HepG2 (cell line): ENCODE measurements around the gene PRSS21. TPM values are rescaled to one million over a fixed set of nuclear protein-coding genes. Genes with fewer than 3 reads are reported as not detected.

Source experiments
- BRD4 ChIP-seq: sonication (generic); formaldehyde crosslinking; IDR thresholded peaks from 2 replicates; pipeline ENCODE4 v1.4.0; 2020; ENCODE audit warnings: missing genetic modification reagents
- EP300 ChIP-seq, 3 experiments: sonication (generic) in 1 of 3; formaldehyde crosslinking in 1 of 3; IDR thresholded peaks; 2 replicates each; pipeline versions ENCODE4 v1.5.1 to v1.6.1; 2011 to 2020; ENCODE audit warnings: low read depth in 2 of 3, low read length in 2 of 3, borderline replicate concordance in 1 of 3, improper control_type of control experiment in 1 of 3, mild to moderate bottlenecking in 1 of 3, missing genetic modification reagents in 1 of 3, moderate library complexity in 1 of 3
- JUNB ChIP-seq: sonication (generic); formaldehyde crosslinking; IDR thresholded peaks from 2 replicates; pipeline ENCODE4 v1.8.0; 2022; ENCODE audit warnings: missing genetic modification reagents, mild to moderate bottlenecking, borderline replicate concordance
- NFIB ChIP-seq: sonication (generic); formaldehyde crosslinking; IDR thresholded peaks from 2 replicates; pipeline ENCODE4 v1.9.0; 2021; ENCODE audit warnings: missing genetic modification reagents, mild to moderate bottlenecking, borderline replicate concordance
- RBM39 ChIP-seq: fragments of 200-400 bp; formaldehyde crosslinking; IDR thresholded peaks from one replicate; pipeline ENCODE4 v1.6.1; 2018; ENCODE audit warnings: antibody characterized with exemption, mild to moderate bottlenecking, low read depth, low read length; ENCODE audit not compliant: poor library complexity, severe bottlenecking
- TERF1 ChIP-seq: sonication (generic); formaldehyde crosslinking; IDR thresholded peaks from 2 replicates; pipeline ENCODE4 v1.8.0; 2022; ENCODE audit warnings: mild to moderate bottlenecking, missing genetic modification reagents, moderate library complexity
- WIZ ChIP-seq: sonication (generic); formaldehyde crosslinking; IDR thresholded peaks from 2 replicates; pipeline ENCODE4 v1.5.1; 2020; ENCODE audit warnings: mild to moderate bottlenecking, missing genetic modification reagents
- XRCC5 ChIP-seq: fragments of 200-400 bp; formaldehyde crosslinking; optimal IDR thresholded peaks from 2 replicates; pipeline ENCODE3; 2017; ENCODE audit warnings: mild to moderate bottlenecking, low read length
- ZBTB1 ChIP-seq: sonication (generic); formaldehyde crosslinking; IDR thresholded peaks from 2 replicates; pipeline ENCODE4 v1.4.0; 2020; ENCODE audit warnings: missing genetic modification reagents, borderline replicate concordance
- ZFAT ChIP-seq: sonication (generic); formaldehyde crosslinking; conservative IDR thresholded peaks from 2 replicates; pipeline ENCODE4 v1.8.1; 2023; ENCODE audit warnings: missing genetic modification reagents, inconsistent platforms
- ZNF263 ChIP-seq: sonication (generic); formaldehyde crosslinking; IDR thresholded peaks from 2 replicates; pipeline ENCODE4 v1.4.0; 2020; ENCODE audit warnings: missing genetic modification reagents
- ZNF280D ChIP-seq: sonication (generic); formaldehyde crosslinking; IDR thresholded peaks from 2 replicates; pipeline ENCODE4 v1.5.1; 2020; ENCODE audit warnings: mild to moderate bottlenecking, missing genetic modification reagents
- ZNF530 ChIP-seq: sonication (generic); formaldehyde crosslinking; IDR thresholded peaks from 2 replicates; pipeline ENCODE4 v1.5.0; 2020; ENCODE audit warnings: low read depth, mild to moderate bottlenecking, missing genetic modification reagents
- ZNF546 ChIP-seq: sonication (generic); formaldehyde crosslinking; conservative IDR thresholded peaks from 2 replicates; pipeline ENCODE4 v1.8.1; 2023; ENCODE audit warnings: mild to moderate bottlenecking, missing genetic modification reagents
- ZNF550 ChIP-seq: sonication (generic); formaldehyde crosslinking; IDR thresholded peaks from 2 replicates; pipeline ENCODE4 v1.4.0; 2020; ENCODE audit warnings: mild to moderate bottlenecking, missing genetic modification reagents, borderline replicate concordance
- polyA plus RNA-seq, 8 experiments: library from polyadenylated mRNA; depleted of rRNA in 3 of 8; stranded (reverse) in 7 of 8; unstranded in 1 of 8; fragments of >200 nt; fragmentation: Illumina TruSeq in 4 of 8; extraction: Trizol in 4 of 8; gene quantifications; 2 replicates each; pipeline versions ENCODE4 v1.2.1 to v1.2.3, GENCODE V29; 2011 to 2016; ENCODE audit warnings: low read depth in 4 of 8, missing spikeins in 1 of 8, mixed read lengths in 1 of 8; ENCODE audit not compliant: insufficient read depth in 1 of 8
- total RNA-seq, 5 experiments: library from RNA; depleted of rRNA; stranded (reverse); fragments of >200 nt; fragmentation: Illumina TruSeq; extraction: Trizol; gene quantifications; 2 replicates each; pipeline ENCODE4 v1.2.3, GENCODE V29; 2016; ENCODE audit warnings: low read depth in 1 of 5
- TF ChIP-seq, protein P1 (sequence below): sonication (generic); formaldehyde crosslinking; conservative IDR thresholded peaks from 2 replicates; pipeline ENCODE4 v1.8.0; 2022; ENCODE audit warnings: mild to moderate bottlenecking, moderate library complexity, missing genetic modification reagents
- TF ChIP-seq, protein P2 (sequence below): sonication (generic); formaldehyde crosslinking; IDR thresholded peaks from 2 replicates; pipeline ENCODE4 v1.9.0; 2021; ENCODE audit warnings: missing genetic modification reagents, borderline replicate concordance

The PRSS21 gene
- total and polyA plus RNA-seq, 2 of the 13 experiments (the other 11 are each of a cell fraction or from before 2014, with no cell fraction given), result not detected

- TF ChIP-seq RBM39, result peak; percentile 25
- TF ChIP-seq XRCC5, result peak; percentile 90
- TF ChIP-seq, protein P1, sequence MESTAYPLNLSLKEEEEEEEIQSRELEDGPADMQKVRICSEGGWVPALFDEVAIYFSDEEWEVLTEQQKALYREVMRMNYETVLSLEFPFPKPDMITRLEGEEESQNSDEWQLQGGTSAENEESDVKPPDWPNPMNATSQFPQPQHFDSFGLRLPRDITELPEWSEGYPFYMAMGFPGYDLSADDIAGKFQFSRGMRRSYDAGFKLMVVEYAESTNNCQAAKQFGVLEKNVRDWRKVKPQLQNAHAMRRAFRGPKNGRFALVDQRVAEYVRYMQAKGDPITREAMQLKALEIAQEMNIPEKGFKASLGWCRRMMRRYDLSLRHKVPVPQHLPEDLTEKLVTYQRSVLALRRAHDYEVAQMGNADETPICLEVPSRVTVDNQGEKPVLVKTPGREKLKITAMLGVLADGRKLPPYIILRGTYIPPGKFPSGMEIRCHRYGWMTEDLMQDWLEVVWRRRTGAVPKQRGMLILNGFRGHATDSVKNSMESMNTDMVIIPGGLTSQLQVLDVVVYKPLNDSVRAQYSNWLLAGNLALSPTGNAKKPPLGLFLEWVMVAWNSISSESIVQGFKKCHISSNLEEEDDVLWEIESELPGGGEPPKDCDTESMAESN (CRISPR knock-in tag), result 0 out of 2 replicates have a peak, but pooled peaks have one; percentile 47
- TF ChIP-seq JUNB (CRISPR knock-in tag), result no peak
- TF ChIP-seq ZNF530, result no peak
- TF ChIP-seq, protein P2, sequence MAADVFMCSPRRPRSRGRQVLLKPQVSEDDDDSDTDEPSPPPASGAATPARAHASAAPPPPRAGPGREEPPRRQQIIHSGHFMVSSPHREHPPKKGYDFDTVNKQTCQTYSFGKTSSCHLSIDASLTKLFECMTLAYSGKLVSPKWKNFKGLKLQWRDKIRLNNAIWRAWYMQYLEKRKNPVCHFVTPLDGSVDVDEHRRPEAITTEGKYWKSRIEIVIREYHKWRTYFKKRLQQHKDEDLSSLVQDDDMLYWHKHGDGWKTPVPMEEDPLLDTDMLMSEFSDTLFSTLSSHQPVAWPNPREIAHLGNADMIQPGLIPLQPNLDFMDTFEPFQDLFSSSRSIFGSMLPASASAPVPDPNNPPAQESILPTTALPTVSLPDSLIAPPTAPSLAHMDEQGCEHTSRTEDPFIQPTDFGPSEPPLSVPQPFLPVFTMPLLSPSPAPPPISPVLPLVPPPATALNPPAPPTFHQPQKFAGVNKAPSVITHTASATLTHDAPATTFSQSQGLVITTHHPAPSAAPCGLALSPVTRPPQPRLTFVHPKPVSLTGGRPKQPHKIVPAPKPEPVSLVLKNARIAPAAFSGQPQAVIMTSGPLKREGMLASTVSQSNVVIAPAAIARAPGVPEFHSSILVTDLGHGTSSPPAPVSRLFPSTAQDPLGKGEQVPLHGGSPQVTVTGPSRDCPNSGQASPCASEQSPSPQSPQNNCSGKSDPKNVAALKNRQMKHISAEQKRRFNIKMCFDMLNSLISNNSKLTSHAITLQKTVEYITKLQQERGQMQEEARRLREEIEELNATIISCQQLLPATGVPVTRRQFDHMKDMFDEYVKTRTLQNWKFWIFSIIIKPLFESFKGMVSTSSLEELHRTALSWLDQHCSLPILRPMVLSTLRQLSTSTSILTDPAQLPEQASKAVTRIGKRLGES (CRISPR knock-in tag), result no peak
- no peak for TF ChIP-seq WIZ
- no peak for TF ChIP-seq TERF1 (CRISPR knock-in tag)
- TF ChIP-seq ZNF263 (CRISPR knock-in tag), result no peak
- TF ChIP-seq ZNF550 (CRISPR knock-in tag), result 0 out of 2 replicates have a peak, but pooled peaks have one; percentile 55
- TF ChIP-seq ZBTB1 (CRISPR knock-in tag), result no peak
- no peak for TF ChIP-seq NFIB (CRISPR knock-in tag)
- no peak for TF ChIP-seq ZNF546 (CRISPR knock-in tag)
- TF ChIP-seq ZFAT (CRISPR knock-in tag), result no peak
- TF ChIP-seq ZNF280D, result no peak
- no peak for TF ChIP-seq BRD4 (CRISPR knock-in tag)
- no peak for TF ChIP-seq EP300 (IDR thresholded peaks at IDR 0.05; ENCODE audit: low read depth in 2 of 2, low read length in 2 of 2)
- no peak for TF ChIP-seq EP300 (CRISPR knock-in tag; IDR thresholded peaks at IDR 0.05; ENCODE audit: borderline replicate concordance)
Observed at GRCh38 chr16:2838928-2839327, 21.9 kb downstream of the PRSS21 start (continued).
